Kidney capillary endothelial cell (primary cell): ENCODE measurements around the gene TBL1XR1.

ENCODE experiments used
- DNase-seq: peaks from one replicate; pipeline ENCODE4 v3.0.0-alpha.2; 2018; ENCODE audit warnings: low spot score

TBL1XR1 gene

GRCh38 chr3:177107461-177108239, 89.6 kb downstream of the TBL1XR1 start:
- no peak for DNase-seq

DNA sequence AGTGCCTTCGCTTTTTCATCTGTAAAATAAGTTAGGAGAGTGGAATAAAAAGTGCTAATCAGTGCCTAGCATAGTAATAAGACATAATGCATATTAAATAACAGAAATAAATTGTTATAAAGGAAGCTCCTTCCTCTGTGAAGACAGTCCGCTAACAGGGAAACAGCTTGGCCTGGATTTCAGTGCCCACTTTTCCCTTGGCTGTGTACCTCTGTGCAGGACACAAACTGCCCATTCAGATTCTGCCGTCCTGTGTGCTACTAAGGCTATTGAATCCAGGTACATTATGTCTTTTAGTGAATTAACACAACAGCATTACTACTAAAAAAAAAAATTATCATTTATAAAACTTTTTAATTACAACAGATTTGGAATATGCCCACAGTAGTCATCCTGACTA, 90.7 kb downstream of the TBL1XR1 start:
- no peak for DNase-seq

DNA sequence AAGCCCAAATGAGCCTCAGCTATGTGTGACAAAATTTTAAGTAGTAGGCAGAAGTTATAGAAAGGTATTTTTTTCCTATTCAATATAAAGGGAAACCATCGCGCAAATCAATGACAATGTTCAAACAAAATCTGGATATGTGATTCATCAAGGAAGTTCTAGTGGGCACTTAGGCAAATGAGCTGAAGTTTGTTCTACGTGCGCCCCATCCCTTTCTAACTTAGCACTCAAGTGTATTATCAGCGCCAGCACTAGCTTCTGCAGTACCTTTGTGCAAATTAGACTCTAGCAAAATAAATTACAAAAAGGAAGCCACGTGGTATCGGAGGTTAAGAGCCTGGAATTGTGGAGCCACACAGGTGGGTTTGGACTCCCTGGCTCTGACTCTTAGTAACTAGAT, 91.1 kb downstream of the TBL1XR1 start:
- DNase-seq: no peak

- no peak for DNase-seq
These were observed 91.7 kb downstream of the TBL1XR1 start for GRCh38 chr3:177105623-177106022.

GRCh38 chr3:177104299-177104992, 92.8 kb downstream of the TBL1XR1 start:
- no peak for DNase-seq

- DNase-seq: no peak
These were observed 94.7 kb downstream of the TBL1XR1 start for GRCh38 chr3:177102553-177102952.

DNA sequence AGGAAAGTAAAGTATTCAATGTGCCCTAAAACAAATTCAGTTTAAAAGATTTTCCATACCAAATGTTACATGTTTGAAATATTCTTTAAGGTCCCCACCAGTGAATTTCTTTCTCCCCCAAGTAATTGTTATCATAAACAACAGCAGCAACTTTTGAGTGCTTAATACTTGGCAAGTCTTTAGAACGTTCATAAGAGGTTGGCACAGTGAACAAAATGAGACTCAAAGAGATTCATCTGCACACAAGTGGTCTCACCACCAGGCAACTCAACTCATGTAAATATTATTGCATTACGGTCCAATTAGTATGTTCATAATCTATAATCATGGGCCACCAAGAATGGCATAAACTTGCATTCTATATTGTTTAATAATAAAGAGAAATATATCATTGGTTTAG, 98.7 kb downstream of the TBL1XR1 start:
- DNase-seq: no peak

DNA sequence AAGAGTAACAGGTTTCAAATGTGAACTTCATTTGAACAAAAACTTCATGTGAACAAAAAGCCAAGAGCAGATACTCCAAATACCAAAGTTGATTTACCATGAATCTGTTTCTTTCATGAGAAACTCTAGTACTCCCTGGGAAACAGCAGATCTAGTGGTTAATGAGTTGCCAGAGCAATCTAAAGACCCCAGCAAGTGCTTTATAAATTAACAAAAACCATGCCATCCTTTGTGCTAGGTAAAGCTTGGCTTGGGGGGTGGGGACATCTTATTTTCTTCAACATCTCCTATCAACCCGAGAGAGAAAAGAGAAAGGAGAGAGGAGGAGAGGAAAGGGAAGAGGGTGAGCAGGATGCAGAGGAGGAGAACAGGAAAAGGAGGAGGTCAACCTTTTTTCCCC, 100.7 kb downstream of the TBL1XR1 start:
- no peak for DNase-seq

DNA sequence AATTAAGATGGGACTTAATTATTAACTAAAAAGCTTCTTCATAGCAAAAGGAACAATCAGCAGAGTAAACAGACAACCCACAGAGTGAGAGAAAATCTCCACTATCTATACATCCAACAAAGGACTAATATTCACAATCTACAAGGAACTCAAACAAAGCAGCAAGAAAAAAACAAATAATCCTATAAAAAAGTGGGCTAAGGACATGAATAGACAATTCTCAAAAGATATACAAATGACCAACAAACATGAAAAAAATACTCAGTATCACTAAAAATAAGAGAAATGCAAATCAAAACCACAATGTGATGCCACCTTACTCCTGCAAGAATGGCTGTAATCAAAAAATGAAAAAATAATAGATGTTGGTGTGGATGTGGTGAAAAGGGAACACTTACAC, 103.3 kb downstream of the TBL1XR1 start:
- no peak for DNase-seq

GRCh38 chr3:177089901-177090300, 107.4 kb downstream of the TBL1XR1 start:
- no peak for DNase-seq

DNA sequence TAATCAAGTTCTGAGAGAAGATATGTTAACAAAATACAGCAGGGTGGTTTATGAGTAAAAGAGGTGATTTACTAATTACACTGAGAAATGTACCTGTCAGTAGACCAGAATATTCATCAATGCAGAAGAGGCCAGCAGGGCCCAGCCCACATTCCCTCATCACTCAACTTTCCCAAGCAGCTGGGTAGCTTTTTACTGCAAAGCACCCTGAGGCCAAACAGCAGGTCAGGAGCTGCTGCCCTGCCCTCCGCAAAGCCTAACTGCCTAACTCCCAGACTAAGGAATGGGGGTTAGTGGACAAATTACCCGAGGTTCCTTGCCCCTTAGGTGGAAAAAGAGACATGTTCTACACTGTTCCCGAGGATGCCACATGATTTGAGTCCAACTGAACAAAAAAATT, 108.2 kb downstream of the TBL1XR1 start:
- DNase-seq: no peak

GRCh38 chr3:177085794-177086193, 111.5 kb downstream of the TBL1XR1 start:
- DNase-seq: no peak

GRCh38 chr3:177084616-177085015, 112.7 kb downstream of the TBL1XR1 start:
- DNase-seq: no peak

DNA sequence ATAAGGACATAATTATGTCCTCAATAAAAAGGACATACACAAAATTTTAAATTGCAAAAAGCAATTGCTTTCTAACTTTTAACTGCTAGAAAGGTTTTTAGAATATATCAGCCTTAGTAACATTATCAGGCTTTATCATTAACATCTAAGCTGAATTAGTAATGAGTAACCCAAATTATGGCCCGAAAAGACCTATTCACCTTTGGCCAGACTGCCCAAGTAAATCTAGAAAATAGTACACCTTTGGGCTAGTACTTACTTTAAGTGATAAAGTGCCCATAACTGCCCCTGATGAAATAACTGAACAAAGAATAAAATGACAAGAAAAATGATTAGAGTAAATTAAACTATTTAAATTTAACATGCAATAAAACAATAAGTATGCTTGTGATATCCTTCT, 117.2 kb downstream of the TBL1XR1 start:
- no peak for DNase-seq

DNA sequence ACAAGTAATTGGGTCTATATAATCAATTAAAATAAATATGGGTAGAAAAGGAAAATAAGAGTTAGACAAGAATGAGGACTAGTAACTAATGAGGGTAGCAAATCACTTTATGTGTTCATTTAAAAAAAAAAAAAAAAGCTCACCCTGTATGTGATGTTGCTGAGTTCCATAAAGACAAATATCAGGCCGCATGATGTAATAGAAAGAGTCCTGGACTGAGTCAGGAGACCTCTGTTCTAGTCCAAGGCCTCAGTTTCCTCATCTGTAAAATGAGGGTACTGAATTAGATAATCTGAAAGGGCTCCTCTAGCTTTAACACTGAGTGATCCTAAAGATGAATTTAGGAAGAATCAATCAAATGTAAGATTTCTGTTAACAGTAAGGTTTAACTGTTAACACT, 117.6 kb downstream of the TBL1XR1 start:
- DNase-seq: no peak

- DNase-seq: no peak
These were observed 125.7 kb downstream of the TBL1XR1 start for GRCh38 chr3:177071496-177072156.

- no peak for DNase-seq
These were observed 127.6 kb downstream of the TBL1XR1 start for GRCh38 chr3:177069514-177070329.

DNA sequence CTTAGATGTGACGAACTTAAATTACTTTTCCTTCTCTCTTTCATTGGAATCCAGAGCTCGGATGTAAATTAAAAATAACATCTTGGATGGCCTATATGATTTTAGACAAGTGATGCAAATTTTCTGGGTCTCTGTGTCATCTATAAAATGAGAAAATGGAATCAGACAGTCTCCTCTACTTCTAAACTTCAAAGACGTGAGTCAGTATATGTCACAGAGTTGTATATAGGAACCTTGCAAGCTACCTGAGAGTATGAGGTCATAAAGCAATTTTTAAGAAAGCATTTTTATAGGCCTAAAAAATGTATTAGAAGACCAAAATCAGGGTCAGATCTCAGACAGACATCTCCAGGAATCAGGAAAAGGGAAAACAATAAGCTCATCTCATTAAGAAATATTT, 128.3 kb downstream of the TBL1XR1 start:
- DNase-seq: no peak

GRCh38 chr3:177066068-177066467, 131.2 kb downstream of the TBL1XR1 start:
- no peak for DNase-seq

DNA sequence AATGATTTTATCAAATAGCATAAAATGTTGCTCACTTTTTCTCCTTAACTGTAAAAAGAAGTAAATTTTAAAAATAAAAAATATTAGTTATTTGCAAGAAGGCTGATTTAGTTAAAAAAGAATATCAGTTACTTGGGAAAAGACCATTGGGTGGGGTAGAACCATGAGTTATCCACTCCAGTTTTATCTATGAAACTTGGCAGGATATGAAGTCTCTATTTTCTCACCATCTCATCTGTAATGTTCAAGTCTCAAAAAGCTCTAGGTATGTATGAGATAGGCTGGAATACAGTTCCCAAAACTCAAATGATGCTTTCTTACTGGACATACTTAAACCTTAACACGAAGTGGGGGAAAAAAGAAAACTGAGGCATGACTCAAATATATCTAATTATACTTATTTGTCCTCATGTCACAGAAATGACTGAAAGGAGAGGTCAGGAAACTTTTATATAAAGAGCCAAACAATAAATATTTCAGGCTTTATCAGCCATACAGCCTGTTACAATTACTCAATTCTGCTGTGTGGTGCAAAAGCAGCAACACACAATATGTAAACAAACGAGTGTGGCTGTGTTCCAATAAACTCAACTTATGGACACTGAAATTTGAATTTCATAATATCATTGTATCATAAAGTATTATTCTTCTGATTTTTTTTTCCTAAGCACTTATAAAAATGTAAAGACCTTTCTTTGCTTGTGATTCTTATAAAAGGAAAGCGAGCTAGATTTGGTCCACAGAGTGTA, 131.8 kb downstream of the TBL1XR1 start:
- no peak for DNase-seq

DNA sequence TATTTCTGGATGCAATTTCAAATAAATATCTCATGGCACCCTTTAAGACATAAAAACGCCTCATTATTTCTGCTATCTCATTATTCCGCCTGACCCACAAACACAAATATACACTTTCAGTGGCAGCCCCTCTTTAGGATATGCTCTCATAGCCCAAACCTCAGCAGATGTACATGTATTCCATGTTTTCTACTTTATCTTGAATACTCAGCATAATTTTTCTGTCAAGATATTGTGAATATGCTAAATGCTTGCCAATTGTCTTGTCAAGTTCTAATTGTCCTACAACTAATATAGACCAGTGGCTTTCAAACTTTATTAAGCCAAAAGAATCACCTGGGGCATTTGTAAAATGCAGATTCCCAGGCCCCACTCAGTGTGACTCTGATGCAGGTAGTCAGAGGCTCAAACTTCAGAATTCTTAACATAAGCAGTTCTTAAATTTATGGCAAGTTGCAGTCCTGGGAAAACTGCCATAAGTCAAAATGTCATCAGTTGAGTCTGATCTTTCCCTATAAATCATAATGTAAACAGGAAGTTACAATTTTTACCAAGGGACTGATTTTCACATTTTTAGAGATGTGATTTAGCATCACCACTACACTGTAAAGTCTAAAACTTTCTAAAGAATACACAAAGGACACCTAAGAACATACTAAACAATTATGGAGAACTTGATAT, 135.1 kb downstream of the TBL1XR1 start:
- DNase-seq: no peak
